Activated CD4-positive, alpha-beta T cell treated with anti-CD3 and anti-CD28 coated beads for 24 hours (primary cell): ENCODE measurements around the gene DRC1.

Experiments used
- DNase-seq, 2 donors: peaks; one replicate each; pipeline ENCODE4 v3.0.0-alpha.2; 2020; ENCODE audit warnings: low read depth in 2 of 2

DRC1 gene

DNA sequence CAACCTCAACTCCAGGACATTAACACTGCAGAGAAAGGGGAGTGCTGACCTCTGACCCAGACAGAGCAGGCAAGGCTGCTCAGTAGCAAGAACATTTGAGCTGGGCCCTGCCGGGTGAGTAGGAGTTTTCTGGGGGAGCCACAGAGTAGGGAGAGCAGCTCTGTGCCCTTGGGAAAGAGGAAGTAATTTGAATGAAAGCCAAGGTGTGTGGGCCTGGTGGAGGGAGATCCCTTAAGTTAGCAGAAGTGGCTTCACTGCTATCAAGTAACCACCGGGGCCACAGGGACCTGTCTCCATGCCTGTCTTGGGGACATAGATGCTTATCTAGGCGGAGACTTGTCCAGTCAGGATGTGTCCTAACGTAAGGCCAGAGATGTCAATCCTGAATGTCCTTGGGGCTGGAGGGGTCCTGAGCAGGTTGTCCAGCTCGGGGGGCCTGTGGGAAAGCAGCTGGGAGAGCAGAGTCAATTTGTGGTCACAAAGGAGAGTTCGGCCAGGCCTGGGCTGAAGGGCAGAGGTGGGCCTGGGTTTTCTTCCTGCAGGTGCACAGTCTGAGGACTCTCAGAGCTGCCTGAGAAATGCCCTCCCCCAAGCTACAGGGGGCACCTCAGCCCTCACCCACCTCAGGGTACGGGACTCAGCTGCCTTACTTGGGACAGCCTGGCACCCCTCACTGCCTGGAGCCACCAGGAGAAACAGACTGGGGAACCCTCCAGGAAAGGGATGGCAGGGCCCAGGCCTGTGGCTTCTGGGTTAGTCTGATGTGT lies 91.2 kb downstream of the DRC1 start:
- DNase-seq: no peak

DNA sequence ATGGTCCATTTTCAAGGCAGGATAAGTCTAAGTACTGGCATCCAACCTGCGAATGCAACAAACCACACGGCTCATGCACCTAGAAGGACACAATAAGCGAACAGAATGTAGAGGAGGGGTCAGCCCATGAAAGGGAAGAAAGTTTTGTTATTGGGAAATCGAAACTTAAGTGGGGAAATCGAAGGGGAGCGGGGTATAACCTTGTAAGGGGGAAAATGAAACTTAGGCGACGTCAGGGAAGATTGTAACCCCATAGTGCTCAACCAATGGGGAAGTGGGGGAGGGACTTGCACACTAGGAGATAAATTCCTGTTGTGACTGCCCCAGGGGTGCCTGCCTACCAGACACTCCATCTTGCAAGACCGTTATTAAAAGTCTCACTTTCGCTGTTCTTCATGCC lies 91.8 kb downstream of the DRC1 start:
- no peak for DNase-seq

DNA sequence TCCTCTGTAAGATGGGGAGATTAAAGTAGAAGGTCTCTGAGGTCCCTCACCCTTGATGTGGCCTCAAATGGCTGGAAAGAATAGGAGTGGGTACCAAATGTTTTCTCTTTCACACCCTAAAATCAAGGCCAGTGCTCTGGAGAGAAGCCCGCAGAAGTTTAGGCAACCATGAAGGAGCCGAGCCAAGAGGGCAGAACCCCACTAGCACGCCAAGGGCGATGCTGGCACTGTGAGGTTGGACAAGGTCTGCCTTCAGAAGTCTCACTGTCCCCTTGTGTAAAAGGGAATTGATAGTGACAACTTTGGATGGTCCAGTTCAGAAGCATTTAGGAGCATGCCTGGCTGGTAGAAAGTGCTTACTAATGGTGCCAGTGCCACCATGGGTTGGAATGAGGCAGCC lies 92.5 kb downstream of the DRC1 start:
- DNase-seq: no peak

DNA sequence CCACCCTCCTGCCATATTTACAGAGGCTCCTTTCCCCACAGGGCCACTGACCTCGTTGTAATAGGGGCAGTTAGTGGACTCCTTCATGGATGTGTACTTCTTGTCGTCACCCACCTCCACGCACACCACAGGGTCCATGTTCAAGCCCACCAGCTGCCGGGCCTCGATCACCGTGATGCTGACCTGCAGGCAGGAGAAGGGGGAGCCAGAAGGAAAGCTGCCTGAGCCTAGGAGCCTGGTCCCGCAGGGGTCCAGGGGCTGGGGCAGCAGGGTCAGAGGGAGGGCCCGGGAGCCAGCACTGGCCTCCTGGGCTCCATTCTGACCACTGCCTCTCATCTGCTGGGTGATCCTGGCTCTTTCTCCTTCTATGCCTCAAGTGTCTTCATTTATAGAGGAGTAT lies 93.2 kb downstream of the DRC1 start:
- no peak for DNase-seq

DNA sequence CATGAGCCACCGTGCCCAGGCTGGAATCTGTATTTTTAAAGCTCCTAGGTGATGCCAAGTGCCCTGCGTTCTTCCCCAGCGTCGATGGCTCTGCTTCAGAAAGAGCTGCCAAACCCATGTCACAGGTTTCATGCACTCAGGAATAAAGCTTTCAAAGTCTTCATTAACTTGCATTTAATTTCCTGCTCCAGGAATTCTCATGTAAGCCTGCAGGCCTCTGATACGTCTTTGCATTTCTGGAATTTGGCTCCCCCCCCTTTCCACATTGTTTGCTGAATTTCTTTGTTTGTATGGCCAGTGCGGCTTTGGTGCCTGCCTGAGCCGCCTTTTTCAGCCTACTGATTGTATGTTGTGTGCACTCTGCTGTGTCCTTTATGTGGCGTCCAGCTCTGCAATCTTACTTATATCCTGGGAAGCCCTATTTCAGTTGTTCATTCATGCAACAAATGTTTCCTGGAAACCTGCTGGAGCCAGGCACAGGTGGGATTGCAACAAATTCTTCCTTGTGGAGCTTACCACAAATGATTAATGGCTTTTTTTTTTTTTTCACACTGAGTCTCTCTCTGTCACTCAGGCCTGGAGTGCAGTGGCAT lies 94.1 kb downstream of the DRC1 start:
- DNase-seq: no peak

DNA sequence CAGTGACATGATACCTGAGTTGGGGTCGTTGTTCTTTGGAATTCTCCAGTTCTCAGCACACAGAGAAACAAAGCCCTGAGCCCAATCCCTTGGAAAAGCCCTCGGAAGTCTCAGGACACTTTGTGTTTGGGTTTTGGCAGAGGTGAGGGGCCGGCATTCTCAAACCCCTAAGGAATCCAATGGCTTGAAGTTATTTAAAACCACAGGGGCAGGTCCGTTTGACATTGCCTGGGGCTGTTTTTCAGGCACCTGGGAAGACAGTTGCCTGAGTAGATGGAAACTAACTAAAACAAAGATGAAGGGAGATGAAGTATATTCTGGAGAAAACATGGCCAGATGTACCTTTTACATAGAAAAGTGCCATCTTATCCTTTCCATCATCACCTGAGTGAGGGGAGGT lies 98.7 kb downstream of the DRC1 start:
- DNase-seq: no peak

DNA sequence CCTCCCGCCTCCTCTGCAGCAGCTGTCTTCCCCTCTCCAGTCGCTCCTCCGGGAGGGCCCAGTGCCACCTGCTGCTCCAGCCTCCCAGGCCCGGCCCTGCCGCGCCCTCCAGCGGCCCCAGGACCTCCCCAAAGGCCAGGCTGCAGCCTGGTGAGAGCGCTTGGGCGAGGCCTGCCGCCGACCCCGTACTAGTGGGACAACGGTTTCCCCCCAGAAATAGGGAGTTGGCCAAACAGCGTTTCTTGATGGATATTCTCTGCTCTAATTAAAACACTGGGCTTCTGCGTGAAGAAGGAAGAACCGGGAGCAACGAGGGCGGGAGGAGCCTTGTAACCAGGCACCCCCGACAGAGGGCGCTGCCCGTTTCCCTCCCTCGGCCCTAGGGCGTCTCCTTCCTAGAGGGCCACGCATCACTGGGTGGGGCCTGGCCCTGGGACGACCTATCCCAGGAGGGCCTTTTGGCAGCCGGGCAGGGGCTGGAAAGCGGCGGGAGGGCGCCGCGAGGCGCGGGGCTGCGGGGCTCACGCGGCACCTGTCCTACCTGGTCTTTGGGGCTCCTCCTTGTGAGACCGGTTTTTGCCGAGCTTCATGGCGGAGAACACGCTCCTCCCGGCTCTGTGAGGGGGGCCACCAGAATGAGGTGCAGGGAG lies 101.6 kb downstream of the DRC1 start:
- DNase-seq: peak; percentile 78 to 89

DNA sequence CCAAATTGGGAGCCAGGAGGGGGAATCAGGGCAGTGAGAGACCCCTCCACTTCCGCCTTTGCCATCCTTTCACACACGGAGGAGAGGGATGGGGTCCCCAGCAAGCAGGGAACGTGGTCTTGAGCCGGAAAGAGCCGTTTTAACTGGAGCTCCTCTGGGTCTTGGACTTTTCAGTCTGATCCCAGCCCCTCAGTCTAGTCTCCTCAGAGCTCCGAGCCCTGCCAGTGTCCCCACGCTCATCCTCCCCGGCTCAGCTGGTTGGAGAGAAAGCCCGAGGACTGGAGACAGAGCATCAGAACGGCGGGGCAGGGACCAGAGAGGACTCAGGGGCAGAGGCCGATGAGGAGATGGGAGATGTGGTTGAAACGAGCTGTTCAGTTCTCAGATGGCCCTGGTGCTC lies 102.3 kb downstream of the DRC1 start:
- DNase-seq: no peak

DNA sequence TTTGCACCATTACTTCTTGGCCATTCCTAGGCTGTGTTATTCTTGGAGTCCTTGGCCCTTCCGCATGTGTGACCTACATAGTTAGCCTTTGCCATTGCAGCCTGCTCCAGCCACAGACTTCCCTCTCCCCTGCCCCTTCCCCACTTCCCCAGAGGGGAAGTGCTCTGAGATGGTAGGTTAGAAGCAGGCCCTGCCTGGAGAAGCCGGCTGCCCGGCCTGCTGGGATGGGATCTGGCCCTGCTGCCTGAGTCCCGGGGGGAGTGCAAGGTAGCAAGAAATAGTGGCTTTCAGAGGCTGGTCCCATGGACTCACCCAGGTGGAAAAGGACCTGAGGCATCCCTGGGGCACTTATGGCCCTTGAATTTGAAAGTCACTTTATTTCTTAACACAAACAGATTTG lies 104.6 kb downstream of the DRC1 start:
- DNase-seq: no peak
